WTC11 (cell line): Measurements from ENCODE around the gene IL12RB1. TPM values are rescaled to one million over a fixed set of nuclear protein-coding genes. Genes with fewer than 3 reads are reported as not detected.

Source experiments
- ATAC-seq: fragments of 200-7000 bp; cut with Tn5 transposase; 2 replicates; pipeline ENCODE4 v1.10.0; 2021; ENCODE audit warnings: mild to moderate bottlenecking, moderate library complexity
- CTCF ChIA-PET: fragments of 300-600 bp; sonication (Branson Sonifier 250); formaldehyde crosslinking; loops from one replicate; lab custom pipeline; 2021; ENCODE audit warnings: antibody characterized with exemption; lab: Charles Lee
- POLR2A ChIA-PET: fragments of 350-600 bp; sonication (Branson Sonifier 250); formaldehyde crosslinking; loops from one replicate; lab custom pipeline; 2021; ENCODE audit warnings: antibody characterized with exemption; lab: Charles Lee
- DNase-seq: peaks from one replicate; pipeline ENCODE4 v3.0.0; 2021; ENCODE audit warnings: low spot score
- H3K27ac Mint-ChIP-seq: 2 replicates; pipeline ENCODE4 v1.8.0; 2021; ENCODE audit warnings: mixed read lengths
- H3K27me3 Mint-ChIP-seq: 2 replicates; pipeline ENCODE4 v1.8.0; 2021; ENCODE audit warnings: low read depth, mild to moderate bottlenecking, moderate library complexity, mixed read lengths
- H3K36me3 Mint-ChIP-seq: 2 replicates; pipeline ENCODE4 v1.8.0; 2021; ENCODE audit warnings: mixed read lengths
- H3K4me1 Mint-ChIP-seq: 2 replicates; pipeline ENCODE4 v1.8.0; 2022; ENCODE audit warnings: mixed read lengths
- H3K4me3 Mint-ChIP-seq: 2 replicates; pipeline ENCODE4 v1.8.0; 2021; ENCODE audit warnings: mild to moderate bottlenecking, moderate library complexity, mixed read lengths
- H3K9me3 Mint-ChIP-seq: 2 replicates; pipeline ENCODE4 v1.8.0; 2021; ENCODE audit warnings: mixed read lengths
- CREB1 ChIP-seq: sonication (generic); formaldehyde crosslinking; IDR thresholded peaks from 2 replicates; pipeline ENCODE4 v1.8.0; 2023; ENCODE audit warnings: mild to moderate bottlenecking, missing genetic modification reagents
- FOXP1 ChIP-seq: sonication (generic); formaldehyde crosslinking; IDR thresholded peaks from 2 replicates; pipeline ENCODE4 v1.8.0; 2022; ENCODE audit warnings: missing genetic modification reagents, mild to moderate bottlenecking, moderate library complexity, borderline replicate concordance
- GABPB1 ChIP-seq: sonication (generic); formaldehyde crosslinking; IDR thresholded peaks from 2 replicates; pipeline ENCODE4 v1.8.1; 2023; ENCODE audit warnings: mild to moderate bottlenecking, missing genetic modification reagents
- JAZF1 ChIP-seq: fragments of 250-450 bp; sonication (Bioruptor Pico); IDR thresholded peaks from 2 replicates; pipeline ENCODE4 v1.9.0; 2021; ENCODE audit warnings: moderate library complexity, mild to moderate bottlenecking, inconsistent platforms
- MYBL2 ChIP-seq: sonication (generic); formaldehyde crosslinking; IDR thresholded peaks from 2 replicates; pipeline ENCODE4 v1.8.1; 2023; ENCODE audit warnings: mild to moderate bottlenecking, moderate library complexity, missing genetic modification reagents
- NR1H2 ChIP-seq: sonication (generic); formaldehyde crosslinking; IDR thresholded peaks from 2 replicates; pipeline ENCODE4 v1.9.0; 2021; ENCODE audit warnings: mild to moderate bottlenecking, moderate library complexity, missing genetic modification reagents
- SOX15 ChIP-seq: fragments of 250-450 bp; sonication (Bioruptor Pico); IDR thresholded peaks from 2 replicates; pipeline ENCODE4 v1.9.0; 2021; ENCODE audit warnings: mild to moderate bottlenecking
- ZBTB21 ChIP-seq: sonication (generic); formaldehyde crosslinking; IDR thresholded peaks from 2 replicates; pipeline ENCODE4 v1.8.1; 2023; ENCODE audit warnings: mild to moderate bottlenecking, missing genetic modification reagents, borderline replicate concordance
- ZNF263 ChIP-seq: sonication (generic); formaldehyde crosslinking; IDR thresholded peaks from 2 replicates; pipeline ENCODE4 v1.8.1; 2022; ENCODE audit warnings: low read depth, mild to moderate bottlenecking, moderate library complexity, missing genetic modification reagents
- ZNF396 ChIP-seq: fragments of 250-450 bp; sonication (Bioruptor Pico); IDR thresholded peaks from 2 replicates; pipeline ENCODE4 v1.8.0; 2021; ENCODE audit warnings: mild to moderate bottlenecking, moderate library complexity, borderline replicate concordance
- total RNA-seq: library from RNA; stranded (reverse); gene quantifications from 3 replicates; pipeline ENCODE4 v1.2.3, GENCODE V29; 2021
- TF ChIP-seq, protein P1 (sequence below): sonication (generic); formaldehyde crosslinking; IDR thresholded peaks from 2 replicates; pipeline ENCODE4 v1.8.1; 2023; ENCODE audit warnings: mild to moderate bottlenecking, missing genetic modification reagents, moderate library complexity
- TF ChIP-seq, protein P2 (sequence below): fragments of 250-450 bp; sonication (Bioruptor Pico); IDR thresholded peaks from 2 replicates; pipeline ENCODE4 v1.9.0; 2021; ENCODE audit warnings: mild to moderate bottlenecking
- TF ChIP-seq, protein P3 (sequence below): sonication (generic); formaldehyde crosslinking; IDR thresholded peaks from 2 replicates; pipeline ENCODE4 v1.8.0; 2022; ENCODE audit warnings: mild to moderate bottlenecking, missing genetic modification reagents
- TF ChIP-seq, protein P4 (sequence below): fragments of 250-450 bp; sonication (Bioruptor Pico); IDR thresholded peaks from 2 replicates; pipeline ENCODE4 v1.9.0; 2021; ENCODE audit warnings: moderate library complexity, mild to moderate bottlenecking, inconsistent platforms, borderline replicate concordance
- TF ChIP-seq, protein P5 (sequence below): sonication (generic); formaldehyde crosslinking; IDR thresholded peaks from 2 replicates; pipeline ENCODE4 v1.8.1; 2023; ENCODE audit warnings: mild to moderate bottlenecking, moderate library complexity, missing genetic modification reagents
- TF ChIP-seq, protein P6 (sequence below): sonication (generic); formaldehyde crosslinking; IDR thresholded peaks from 2 replicates; pipeline ENCODE4 v1.8.1; 2022; ENCODE audit warnings: mild to moderate bottlenecking, moderate library complexity, missing genetic modification reagents
- TF ChIP-seq, protein P7 (sequence below): sonication (generic); formaldehyde crosslinking; IDR thresholded peaks from 2 replicates; pipeline ENCODE4 v1.8.1; 2023; ENCODE audit warnings: mild to moderate bottlenecking, missing genetic modification reagents, borderline replicate concordance

Gene IL12RB1
- total RNA-seq, 1 experiment from 2014 or later: not detected

DNA sequence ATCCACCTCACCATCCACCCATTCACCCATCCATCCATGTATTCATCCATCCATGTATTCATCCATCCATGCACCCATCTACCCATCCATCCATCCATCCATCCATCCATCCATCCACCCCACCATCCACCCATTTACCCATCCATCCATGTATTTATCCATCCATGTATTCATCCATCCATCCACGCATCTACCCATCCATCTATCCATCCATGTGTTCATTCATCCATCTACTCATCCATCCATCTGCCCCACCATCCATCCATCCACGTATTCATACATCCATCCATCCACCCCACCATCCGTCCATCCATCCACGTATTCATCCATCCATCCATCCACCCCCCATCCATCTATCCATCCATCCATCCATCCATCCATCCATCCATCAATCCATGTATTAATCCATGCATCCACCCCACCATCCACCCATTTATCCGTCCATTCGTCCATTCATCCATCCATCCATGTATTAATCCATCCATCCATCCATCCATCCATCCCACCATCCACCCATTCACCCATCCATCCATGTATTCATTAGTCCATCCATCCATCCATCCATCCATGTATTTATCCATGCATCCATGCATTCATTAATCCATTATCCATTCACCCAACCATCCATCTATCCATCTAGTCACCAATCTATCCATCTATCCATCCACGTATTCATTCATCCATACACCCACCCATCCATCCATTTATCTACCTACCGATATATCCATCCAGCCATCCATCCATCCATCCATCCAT lies 2.6 kb downstream of the IL12RB1 start:
- no peak for TF ChIP-seq MYBL2
- TF ChIP-seq JAZF1: no peak
- TF ChIP-seq, protein P1, sequence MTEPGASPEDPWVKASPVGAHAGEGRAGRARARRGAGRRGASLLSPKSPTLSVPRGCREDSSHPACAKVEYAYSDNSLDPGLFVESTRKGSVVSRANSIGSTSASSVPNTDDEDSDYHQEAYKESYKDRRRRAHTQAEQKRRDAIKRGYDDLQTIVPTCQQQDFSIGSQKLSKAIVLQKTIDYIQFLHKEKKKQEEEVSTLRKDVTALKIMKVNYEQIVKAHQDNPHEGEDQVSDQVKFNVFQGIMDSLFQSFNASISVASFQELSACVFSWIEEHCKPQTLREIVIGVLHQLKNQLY (CRISPR knock-in tag): no peak
- TF ChIP-seq ZBTB21 (CRISPR knock-in tag): no peak
- TF ChIP-seq, protein P2, sequence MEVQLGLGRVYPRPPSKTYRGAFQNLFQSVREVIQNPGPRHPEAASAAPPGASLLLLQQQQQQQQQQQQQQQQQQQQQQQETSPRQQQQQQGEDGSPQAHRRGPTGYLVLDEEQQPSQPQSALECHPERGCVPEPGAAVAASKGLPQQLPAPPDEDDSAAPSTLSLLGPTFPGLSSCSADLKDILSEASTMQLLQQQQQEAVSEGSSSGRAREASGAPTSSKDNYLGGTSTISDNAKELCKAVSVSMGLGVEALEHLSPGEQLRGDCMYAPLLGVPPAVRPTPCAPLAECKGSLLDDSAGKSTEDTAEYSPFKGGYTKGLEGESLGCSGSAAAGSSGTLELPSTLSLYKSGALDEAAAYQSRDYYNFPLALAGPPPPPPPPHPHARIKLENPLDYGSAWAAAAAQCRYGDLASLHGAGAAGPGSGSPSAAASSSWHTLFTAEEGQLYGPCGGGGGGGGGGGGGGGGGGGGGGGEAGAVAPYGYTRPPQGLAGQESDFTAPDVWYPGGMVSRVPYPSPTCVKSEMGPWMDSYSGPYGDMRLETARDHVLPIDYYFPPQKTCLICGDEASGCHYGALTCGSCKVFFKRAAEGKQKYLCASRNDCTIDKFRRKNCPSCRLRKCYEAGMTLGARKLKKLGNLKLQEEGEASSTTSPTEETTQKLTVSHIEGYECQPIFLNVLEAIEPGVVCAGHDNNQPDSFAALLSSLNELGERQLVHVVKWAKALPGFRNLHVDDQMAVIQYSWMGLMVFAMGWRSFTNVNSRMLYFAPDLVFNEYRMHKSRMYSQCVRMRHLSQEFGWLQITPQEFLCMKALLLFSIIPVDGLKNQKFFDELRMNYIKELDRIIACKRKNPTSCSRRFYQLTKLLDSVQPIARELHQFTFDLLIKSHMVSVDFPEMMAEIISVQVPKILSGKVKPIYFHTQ: no peak
- TF ChIP-seq GABPB1 (CRISPR knock-in tag): no peak
- TF ChIP-seq FOXP1 (CRISPR knock-in tag): no peak
- TF ChIP-seq, protein P3, sequence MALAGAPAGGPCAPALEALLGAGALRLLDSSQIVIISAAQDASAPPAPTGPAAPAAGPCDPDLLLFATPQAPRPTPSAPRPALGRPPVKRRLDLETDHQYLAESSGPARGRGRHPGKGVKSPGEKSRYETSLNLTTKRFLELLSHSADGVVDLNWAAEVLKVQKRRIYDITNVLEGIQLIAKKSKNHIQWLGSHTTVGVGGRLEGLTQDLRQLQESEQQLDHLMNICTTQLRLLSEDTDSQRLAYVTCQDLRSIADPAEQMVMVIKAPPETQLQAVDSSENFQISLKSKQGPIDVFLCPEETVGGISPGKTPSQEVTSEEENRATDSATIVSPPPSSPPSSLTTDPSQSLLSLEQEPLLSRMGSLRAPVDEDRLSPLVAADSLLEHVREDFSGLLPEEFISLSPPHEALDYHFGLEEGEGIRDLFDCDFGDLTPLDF (CRISPR knock-in tag): no peak
- TF ChIP-seq, protein P4, sequence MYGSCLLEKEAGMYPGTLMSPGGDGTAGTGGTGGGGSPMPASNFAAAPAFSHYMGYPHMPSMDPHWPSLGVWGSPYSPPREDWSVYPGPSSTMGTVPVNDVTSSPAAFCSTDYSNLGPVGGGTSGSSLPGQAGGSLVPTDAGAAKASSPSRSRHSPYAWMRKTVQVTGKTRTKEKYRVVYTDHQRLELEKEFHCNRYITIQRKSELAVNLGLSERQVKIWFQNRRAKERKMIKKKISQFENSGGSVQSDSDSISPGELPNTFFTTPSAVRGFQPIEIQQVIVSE (CRISPR knock-in tag): no peak
- ATAC-seq (no peak), DNase-seq (no peak)
- Mint-ChIP-seq H3K4me1 (no peaks in the 10 kb centered on the region), H3K27me3 (peaks cover 9% of the 10 kb centered on the region; the same call in 1 of the 2 replicates), H3K27ac (no peak overlapping the region), H3K36me3 (no peaks in the 10 kb centered on the region), H3K4me3 (no peak overlapping the region), H3K9me3 (peaks cover 12% of the 10 kb centered on the region)
- ChIA-PET CTCF (no interaction called here), POLR2A (no interaction called here)

DNA sequence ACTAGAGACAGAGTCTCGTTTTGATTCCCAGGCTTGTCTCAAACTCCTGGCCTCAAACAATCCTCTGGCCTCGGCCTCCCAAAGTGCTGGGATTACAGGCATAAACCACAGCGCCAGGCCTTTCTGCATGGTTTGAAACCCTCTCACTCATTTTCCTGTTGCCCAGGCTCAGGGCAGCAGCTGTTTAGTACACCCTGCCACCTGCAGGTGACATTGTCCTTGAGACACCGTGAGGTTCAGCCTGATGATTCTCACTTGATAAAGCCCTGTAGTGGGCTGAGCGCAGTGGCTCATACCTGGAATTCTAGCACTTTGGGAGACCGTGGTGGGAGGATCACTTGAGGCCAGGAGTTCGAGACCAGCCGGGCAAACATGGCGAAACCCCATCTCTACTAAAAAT lies 12.5 kb downstream of the IL12RB1 start:
- DNase-seq: no peak
- Mint-ChIP-seq H3K27ac (no peak overlapping the region; the same call in 1 of the 2 replicates), H3K36me3 (no peaks in the 10 kb centered on the region), H3K9me3 (no peaks in the 10 kb centered on the region), H3K4me1 (no peaks in the 10 kb centered on the region), H3K27me3 (no peaks in the 10 kb centered on the region), H3K4me3 (no peak overlapping the region)
- TF ChIP-seq NR1H2 (CRISPR knock-in tag) (no peak), CREB1 (CRISPR knock-in tag) (no peak), ZNF263 (no peak), FOXP1 (CRISPR knock-in tag) (no peak), MYBL2 (no peak), ZNF396 (no peak), SOX15 (CRISPR knock-in tag) (no peak)
- TF ChIP-seq, protein P5, sequence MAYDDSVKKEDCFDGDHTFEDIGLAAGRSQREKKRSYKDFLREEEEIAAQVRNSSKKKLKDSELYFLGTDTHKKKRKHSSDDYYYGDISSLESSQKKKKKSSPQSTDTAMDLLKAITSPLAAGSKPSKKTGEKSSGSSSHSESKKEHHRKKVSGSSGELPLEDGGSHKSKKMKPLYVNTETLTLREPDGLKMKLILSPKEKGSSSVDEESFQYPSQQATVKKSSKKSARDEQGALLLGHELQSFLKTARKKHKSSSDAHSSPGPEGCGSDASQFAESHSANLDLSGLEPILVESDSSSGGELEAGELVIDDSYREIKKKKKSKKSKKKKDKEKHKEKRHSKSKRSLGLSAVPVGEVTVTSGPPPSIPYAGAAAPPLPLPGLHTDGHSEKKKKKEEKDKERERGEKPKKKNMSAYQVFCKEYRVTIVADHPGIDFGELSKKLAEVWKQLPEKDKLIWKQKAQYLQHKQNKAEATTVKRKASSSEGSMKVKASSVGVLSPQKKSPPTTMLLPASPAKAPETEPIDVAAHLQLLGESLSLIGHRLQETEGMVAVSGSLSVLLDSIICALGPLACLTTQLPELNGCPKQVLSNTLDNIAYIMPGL (CRISPR knock-in tag): no peak
- TF ChIP-seq, protein P4 (CRISPR knock-in tag): no peak
- TF ChIP-seq, protein P6, sequence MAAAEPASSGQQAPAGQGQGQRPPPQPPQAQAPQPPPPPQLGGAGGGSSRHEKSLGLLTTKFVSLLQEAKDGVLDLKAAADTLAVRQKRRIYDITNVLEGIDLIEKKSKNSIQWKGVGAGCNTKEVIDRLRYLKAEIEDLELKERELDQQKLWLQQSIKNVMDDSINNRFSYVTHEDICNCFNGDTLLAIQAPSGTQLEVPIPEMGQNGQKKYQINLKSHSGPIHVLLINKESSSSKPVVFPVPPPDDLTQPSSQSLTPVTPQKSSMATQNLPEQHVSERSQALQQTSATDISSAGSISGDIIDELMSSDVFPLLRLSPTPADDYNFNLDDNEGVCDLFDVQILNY (CRISPR knock-in tag): no peak
- TF ChIP-seq, protein P1 (CRISPR knock-in tag): no peak
- TF ChIP-seq, protein P7, sequence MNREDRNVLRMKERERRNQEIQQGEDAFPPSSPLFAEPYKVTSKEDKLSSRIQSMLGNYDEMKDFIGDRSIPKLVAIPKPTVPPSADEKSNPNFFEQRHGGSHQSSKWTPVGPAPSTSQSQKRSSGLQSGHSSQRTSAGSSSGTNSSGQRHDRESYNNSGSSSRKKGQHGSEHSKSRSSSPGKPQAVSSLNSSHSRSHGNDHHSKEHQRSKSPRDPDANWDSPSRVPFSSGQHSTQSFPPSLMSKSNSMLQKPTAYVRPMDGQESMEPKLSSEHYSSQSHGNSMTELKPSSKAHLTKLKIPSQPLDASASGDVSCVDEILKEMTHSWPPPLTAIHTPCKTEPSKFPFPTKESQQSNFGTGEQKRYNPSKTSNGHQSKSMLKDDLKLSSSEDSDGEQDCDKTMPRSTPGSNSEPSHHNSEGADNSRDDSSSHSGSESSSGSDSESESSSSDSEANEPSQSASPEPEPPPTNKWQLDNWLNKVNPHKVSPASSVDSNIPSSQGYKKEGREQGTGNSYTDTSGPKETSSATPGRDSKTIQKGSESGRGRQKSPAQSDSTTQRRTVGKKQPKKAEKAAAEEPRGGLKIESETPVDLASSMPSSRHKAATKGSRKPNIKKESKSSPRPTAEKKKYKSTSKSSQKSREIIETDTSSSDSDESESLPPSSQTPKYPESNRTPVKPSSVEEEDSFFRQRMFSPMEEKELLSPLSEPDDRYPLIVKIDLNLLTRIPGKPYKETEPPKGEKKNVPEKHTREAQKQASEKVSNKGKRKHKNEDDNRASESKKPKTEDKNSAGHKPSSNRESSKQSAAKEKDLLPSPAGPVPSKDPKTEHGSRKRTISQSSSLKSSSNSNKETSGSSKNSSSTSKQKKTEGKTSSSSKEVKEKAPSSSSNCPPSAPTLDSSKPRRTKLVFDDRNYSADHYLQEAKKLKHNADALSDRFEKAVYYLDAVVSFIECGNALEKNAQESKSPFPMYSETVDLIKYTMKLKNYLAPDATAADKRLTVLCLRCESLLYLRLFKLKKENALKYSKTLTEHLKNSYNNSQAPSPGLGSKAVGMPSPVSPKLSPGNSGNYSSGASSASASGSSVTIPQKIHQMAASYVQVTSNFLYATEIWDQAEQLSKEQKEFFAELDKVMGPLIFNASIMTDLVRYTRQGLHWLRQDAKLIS: no peak
- no peak for ATAC-seq
- POLR2A ChIA-PET: no interaction called here
- CTCF ChIA-PET: interaction anchor here (0.5 to 1.3 kb wide), 6 partner anchors 8 to 136 kb away, joined by 3 to 5 read pairs (median 3); no protein-coding TSS in a partner anchor
